Esophagus muscularis mucosa (tissue), 4 donors: ENCODE results near the gene FGFBP2.

Experiments
- EP300 ChIP-seq: sonication (generic); formaldehyde crosslinking; IDR thresholded peaks from one replicate; pipeline ENCODE4 v1.6.1; 2017; ENCODE audit warnings: antibody characterized with exemption
- POLR2A ChIP-seq: fragments of 450-650 bp; IDR thresholded peaks from one replicate; pipeline ENCODE4 v1.6.1; 2017; ENCODE audit warnings: antibody characterized with exemption, moderate library complexity, mild to moderate bottlenecking, low read depth
- TF ChIP-seq, protein P1 (sequence below), 3 experiments: fragments of 200-600 bp in 2 of 3; fragments of 450-650 bp in 1 of 3; sonication (generic) in 2 of 3; IDR thresholded peaks; one replicate each; pipeline ENCODE4 v1.5.1; 2017 to 2019; ENCODE audit warnings: antibody characterized with exemption in 3 of 3, mild to moderate bottlenecking in 2 of 3, moderate library complexity in 1 of 3

DNA sequence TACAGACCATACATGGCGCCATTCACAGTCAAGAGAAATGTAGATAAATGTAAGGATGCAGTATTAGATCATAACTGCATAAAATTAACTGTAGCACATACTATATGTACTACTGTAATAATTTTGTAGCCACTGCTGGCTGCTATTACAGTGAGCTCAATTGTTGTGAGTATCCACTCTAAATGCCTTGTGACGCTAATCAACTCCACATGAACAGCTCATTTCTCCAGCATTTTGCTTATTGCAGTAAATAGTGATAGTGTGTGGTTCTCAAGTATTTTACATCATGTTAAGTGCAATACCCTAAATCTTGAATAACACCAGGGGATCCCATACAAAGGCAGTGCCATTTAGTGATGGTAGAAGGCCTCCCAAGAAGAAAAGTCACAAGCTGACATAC lies 45.7 kb downstream of the FGFBP2 start:
- no peak for TF ChIP-seq POLR2A
- TF ChIP-seq, protein P1, sequence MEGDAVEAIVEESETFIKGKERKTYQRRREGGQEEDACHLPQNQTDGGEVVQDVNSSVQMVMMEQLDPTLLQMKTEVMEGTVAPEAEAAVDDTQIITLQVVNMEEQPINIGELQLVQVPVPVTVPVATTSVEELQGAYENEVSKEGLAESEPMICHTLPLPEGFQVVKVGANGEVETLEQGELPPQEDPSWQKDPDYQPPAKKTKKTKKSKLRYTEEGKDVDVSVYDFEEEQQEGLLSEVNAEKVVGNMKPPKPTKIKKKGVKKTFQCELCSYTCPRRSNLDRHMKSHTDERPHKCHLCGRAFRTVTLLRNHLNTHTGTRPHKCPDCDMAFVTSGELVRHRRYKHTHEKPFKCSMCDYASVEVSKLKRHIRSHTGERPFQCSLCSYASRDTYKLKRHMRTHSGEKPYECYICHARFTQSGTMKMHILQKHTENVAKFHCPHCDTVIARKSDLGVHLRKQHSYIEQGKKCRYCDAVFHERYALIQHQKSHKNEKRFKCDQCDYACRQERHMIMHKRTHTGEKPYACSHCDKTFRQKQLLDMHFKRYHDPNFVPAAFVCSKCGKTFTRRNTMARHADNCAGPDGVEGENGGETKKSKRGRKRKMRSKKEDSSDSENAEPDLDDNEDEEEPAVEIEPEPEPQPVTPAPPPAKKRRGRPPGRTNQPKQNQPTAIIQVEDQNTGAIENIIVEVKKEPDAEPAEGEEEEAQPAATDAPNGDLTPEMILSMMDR (IDR thresholded peaks at IDR 0.05) = no peak
- no peak for TF ChIP-seq EP300
